ENCODE data around the gene TMEM37.

DNA sequence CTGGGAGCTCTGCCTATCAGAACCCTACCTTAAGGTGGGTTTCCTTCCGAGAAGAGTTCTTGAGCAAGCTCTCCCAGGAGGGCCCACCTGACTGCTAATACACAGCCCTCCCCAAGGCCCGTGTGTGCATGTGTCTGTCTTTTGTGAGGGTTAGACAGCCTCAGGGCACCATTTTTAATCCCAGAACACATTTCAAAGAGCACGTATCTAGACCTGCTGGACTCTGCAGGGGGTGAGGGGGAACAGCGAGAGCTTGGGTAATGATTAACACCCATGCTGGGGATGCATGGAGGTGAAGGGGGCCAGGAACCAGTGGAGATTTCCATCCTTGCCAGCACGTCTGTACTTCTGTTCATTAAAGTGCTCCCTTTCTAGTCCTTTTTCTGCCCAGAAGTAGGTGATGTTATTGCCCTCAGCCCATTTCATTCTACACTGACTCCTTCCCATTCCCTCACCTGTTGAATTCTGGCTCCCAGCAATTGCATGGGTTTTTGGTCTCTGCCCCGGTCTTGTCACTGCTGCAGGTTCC is 6.5 kb downstream of the TMEM37 start:
- TF ChIP-seq CTCF (conservative IDR thresholded peaks at IDR 0.05; ENCODE audit: low read depth, low read length) (no peak), EZH2 (IDR thresholded peaks at IDR 0.05; ENCODE audit: borderline replicate concordance, low read depth, low read length, poor library complexity, severe bottlenecking) (no peak)
